NCI-H526 (cell line): ENCODE data around the gene ABLIM1.

Experiments used
- DNase-seq, 2 experiments: peaks; one replicate each; lab custom pipeline; 2025; lab: John Stamatoyannopoulos, UW

The ABLIM1 gene

DNA sequence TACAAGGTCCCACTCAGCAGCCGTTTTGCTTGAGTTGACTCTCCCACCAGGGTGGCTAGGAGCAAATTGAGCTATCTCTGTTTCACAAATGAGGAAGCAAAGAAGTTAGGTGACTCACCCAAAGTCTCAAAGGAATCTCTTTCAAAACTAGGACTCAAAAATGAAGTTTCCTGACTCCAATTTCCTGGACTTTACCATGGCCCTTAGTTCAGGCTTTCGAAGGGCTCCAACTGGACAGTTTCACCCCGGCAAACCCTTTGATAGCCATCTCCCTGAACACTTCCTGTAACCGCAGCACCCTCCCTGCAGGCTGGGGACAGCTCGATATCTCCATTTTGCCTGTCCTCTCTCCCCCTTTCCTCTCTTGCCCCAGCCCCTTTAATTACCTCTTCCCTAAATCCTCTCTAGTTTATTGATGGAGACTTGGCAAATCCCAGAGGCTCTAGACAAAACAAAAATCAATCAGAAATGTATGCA lies 249.1 kb downstream of the ABLIM1 start:
- DNase-seq = no peak

GRCh38 chr10:114408112-114408967 lies 249.7 kb downstream of the ABLIM1 start:
- no peak for DNase-seq

- no peak for DNase-seq
Observed at GRCh38 chr10:114406455-114406854, 251.6 kb downstream of the ABLIM1 start.

GRCh38 chr10:114405011-114405350 lies 253.1 kb downstream of the ABLIM1 start:
- no peak for DNase-seq

DNA sequence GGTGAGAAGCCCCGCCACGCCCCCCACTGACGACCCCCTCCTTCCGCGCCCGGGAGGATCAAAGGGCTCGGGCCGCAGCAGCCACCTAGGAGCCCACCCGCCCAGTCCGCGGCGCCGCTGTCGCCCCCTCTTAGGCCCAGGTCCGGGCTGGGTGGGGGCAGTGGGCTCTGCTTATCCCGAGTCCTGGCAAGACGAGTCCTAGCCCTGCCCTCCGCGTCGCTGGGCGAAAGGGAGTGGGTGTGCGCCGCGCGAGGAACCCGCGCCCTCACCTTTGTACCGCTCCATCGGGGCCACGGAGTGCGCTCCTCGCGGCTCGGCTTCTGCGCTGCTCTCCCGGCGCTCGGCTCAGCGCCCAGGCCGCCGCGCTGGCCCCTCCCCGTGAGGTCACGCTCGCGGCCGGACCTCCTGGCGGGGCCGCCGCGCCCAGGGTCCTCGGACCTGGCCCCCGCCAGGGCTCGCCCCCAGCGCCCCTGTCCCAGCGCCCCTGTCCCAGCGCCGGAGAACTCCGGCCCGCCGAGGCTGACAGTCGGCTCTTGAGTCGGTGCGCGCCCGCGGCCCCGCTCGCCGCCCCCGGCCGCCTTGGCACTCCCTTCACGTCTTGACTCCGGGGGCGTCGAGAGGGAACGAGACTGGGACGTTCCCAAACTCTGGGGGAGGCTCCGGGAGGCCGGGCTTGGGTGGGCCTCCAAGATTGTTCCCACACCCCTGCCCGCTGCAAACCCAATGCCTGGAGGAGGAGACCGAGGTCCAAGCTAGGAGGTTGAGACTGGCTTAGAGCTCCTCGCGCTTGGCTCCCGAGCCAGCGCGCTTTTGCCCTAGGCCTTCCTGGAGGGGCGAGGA lies 253.7 kb downstream of the ABLIM1 start, which contains the start of gene AFAP1L2:
TSS of gene AFAP1L2 (minus strand) at position 332 of the 840 bp plus-strand sequence. CDS start at position 285, 47 bp downstream.
- DNase-seq = peak in 1 of 2 experiments; percentile 17

DNA sequence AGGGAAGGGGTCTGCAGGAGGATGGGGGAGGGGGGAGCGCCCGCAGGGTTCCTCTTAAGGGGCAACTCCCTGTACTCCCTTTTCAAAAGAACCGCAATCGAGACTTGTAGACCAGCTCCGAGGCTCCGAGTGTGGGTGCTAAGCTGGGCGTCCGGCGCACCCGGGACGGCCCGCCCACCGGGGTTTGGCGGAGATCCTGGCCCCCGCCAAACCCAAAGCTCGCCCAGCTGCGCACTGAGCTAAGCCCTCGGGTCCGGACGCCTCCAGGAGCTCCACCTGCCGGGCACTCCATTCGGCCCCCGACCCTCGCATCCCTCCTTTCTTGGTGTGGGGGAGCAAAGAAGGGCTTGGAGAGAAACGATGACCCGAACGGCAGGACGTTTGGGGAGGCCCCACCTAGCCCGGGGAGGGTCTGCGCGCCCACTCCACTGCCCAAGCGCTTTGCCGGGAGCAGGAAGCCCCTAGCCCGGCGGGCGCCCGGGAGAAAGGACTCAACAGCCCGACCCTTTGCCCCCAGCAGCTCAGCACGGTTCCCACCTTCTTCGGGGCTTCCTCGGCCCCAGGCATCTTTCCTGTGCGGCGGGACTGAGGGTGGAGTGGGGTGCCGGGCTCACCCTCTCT lies 254.4 kb downstream of the ABLIM1 start:
- DNase-seq = peak in 1 of 2 experiments; percentile 12

GRCh38 chr10:114402871-114403540 lies 255.1 kb downstream of the ABLIM1 start:
- no peak for DNase-seq

- no peak for DNase-seq
Observed at GRCh38 chr10:114402233-114402632, 255.8 kb downstream of the ABLIM1 start.

DNA sequence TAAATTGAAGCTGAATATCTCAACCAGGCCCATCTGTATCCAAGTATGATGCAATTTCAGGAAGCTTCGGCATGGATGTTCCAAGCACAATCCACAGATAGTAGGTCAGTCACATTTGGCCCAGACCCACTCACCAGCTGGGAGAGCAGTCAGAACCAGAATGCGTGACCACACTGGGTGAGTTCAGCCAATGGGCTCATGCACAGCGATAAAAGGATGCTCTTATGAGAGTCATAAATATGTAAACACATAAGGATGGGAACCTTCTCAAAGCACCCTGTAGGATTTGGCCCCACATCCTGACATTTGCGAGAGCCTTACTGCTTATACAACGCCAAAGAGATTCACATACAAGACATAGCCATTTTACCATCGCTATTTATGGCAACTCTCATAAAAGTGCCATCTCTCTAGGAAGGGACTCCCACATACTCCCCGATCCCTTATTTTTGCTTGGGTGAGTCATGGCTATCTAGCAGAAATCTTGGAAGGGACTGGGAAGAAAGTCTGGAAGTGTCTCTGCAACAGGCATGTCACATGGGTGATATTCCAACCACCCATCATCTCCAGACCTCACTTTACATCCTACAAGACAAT lies 256.8 kb downstream of the ABLIM1 start:
- no peak for DNase-seq

- no peak for DNase-seq
Observed at GRCh38 chr10:114400091-114400490, 258.0 kb downstream of the ABLIM1 start.

GRCh38 chr10:114399576-114399975 lies 258.5 kb downstream of the ABLIM1 start:
- DNase-seq = no peak

GRCh38 chr10:114398587-114399331 lies 259.3 kb downstream of the ABLIM1 start:
- no peak for DNase-seq

- DNase-seq = no peak
Observed at GRCh38 chr10:114397651-114398145, 260.4 kb downstream of the ABLIM1 start.

DNA sequence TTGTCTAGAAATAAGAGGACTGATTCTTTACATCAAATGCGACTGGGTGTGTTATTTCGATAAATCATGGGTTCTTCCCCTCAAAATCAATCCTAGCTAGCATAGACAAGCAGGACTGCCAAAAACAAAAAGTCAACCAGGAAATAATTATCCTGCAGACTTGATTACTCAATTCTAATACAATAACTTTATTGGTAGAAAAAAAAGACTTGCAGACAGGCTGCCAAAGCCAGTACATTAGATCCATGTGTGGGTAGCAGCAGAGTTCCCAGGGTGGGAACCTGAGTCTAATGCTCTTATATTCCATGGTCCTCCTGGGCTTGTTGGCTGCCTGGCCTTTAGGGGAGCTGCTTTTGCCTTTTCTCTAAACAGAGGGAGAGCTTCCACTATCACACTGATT lies 261.6 kb downstream of the ABLIM1 start:
- no peak for DNase-seq

DNA sequence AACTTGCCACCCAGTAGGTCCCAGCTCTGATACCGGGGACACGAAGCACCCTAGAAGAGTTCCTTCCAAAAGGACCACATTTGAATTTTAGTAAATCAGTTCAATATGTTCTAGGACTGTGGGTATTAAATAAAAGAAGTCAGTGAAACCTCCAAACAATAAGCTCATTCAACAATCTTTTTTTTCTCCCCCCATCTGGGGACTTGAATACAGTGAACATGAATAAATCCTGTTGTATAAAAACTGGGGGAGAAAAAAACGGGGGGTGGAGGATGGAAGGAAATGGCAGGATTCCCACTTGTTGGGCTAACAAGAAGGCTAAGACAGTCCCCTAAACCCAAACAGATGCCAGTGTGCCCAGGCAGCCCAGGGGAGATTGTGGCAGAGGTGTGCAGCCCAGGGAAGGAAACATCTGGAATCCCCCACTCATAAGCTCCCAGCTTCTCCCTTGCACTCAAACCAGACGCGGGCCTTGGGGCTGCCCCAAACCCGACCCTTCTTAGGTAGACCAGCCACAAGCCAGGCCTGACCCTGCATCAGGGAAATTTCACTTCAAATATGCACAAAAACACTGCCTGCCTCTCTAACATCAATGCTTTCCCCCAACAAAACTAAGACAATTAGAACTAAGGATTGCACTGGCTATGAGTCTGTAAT lies 262.6 kb downstream of the ABLIM1 start:
- DNase-seq = no peak

DNA sequence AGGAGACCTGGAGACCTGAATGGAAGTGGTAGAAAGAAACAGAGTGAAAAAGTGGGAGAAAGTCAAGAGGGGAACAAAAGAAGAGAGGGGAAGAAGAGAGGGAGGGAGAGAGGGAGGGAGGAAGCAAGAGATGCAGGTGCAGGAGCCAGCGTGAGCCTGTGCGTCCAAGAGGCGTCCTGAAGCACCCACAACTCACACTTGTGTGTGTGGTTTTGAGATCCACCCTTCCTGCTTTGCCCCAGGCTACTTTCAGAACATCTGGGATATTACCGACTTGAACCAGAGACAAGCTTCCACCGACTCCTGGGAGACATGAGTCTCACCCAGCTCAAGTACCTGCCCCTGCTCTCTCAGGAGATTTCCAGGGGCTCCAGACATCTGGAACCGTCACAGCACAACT lies 263.5 kb downstream of the ABLIM1 start:
- DNase-seq = no peak

- DNase-seq = no peak
Observed at GRCh38 chr10:114393886-114394285, 264.2 kb downstream of the ABLIM1 start.

DNA sequence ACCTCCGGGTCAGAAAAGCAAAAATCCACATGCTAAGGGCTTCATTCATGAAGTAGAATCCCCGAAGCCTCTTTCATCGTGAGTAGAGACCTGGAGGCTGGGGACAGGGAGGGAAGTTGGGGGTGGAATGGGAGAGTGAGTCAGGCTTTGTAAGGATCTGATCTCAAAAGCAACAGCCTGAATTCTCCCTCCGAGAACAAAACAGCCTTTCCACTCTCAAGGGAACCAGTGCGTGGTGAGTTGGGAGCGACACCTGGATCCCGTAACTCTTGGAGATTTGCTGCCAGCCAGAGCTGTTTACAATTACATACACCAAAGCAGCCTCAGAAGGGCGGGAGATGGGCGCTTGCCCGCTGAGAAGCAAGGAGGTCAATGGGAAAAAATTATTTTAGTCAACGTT lies 264.6 kb downstream of the ABLIM1 start:
- no peak for DNase-seq

DNA sequence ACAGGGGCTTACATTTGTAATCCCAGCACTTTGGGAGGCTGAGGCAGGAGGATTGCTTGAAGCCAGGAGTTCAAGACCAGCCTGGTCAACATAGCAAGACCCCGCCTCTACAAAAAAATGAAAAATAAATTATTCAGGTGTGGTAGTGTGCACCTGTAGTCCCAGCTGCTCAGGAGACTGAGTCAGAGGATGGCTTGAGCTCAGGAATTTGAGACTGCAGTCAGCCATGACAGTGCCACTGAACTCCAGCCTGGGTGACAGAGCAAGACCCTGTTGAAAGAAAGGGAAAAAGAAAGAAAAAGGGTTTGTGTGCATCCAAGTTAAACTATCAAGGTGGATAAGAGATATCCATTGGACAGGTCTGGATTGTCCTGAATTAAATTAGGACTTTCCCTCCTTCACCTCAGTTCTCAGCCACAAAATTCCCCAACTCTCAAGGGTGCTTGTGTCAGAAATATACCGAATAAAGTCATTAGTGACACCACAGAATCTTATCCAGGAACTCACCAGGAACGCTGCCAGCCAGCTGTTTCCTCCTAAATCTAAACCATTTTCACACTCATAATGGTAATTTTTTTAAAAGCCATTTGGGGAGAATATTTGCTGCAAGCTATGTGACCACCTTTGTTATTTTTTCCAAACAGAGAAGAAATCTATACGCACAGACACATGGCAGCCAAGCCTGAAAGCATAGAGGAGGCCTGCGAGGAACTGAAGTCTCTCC lies 265.8 kb downstream of the ABLIM1 start:
- no peak for DNase-seq
